Keratinocyte (primary cell): ENCODE results near the gene CSRNP2. TPM values are rescaled to one million over a fixed set of nuclear protein-coding genes. Genes with fewer than 3 reads are reported as not detected.

Experiments
- DNase-seq: peaks from one replicate; pipeline ENCODE4 v3.0.0-alpha.2; 2011; ENCODE audit warnings: low read depth, missing footprints, low spot score
- FAIRE-seq: peaks from 2 replicates; lab custom pipeline; 2011; peaks lifted over from hg19 to GRCh38; lab: Jason Lieb, UNC
- H2AFZ ChIP-seq: 2 replicates; pipeline ENCODE4 v1.6.0; 2012; ENCODE audit warnings: low read length, control low read depth, inconsistent platforms; ENCODE audit not compliant: control insufficient read depth
- H3K27ac ChIP-seq: 2 replicates; pipeline ENCODE4 v1.5.1; 2011; ENCODE audit warnings: low read length; ENCODE audit not compliant: control insufficient read depth, insufficient read depth
- H3K27me3 ChIP-seq: 3 replicates; pipeline ENCODE4 v1.6.0; 2011; ENCODE audit warnings: low read length; ENCODE audit not compliant: control insufficient read depth, insufficient read depth; ENCODE audit errors: extremely low read depth
- H3K36me3 ChIP-seq, 2 experiments: 2 replicates in 1 of 2; 3 replicates in 1 of 2; pipeline ENCODE4 v1.5.1; 2011; ENCODE audit warnings: low read length in 2 of 2, mild to moderate bottlenecking in 1 of 2; ENCODE audit not compliant: control insufficient read depth in 2 of 2, insufficient read depth in 2 of 2; ENCODE audit errors: extremely low read depth in 1 of 2
- H3K4me1 ChIP-seq: 3 replicates; pipeline ENCODE4 v1.5.1; 2011; ENCODE audit warnings: low read length; ENCODE audit not compliant: control insufficient read depth, insufficient read depth; ENCODE audit errors: extremely low read depth
- H3K4me2 ChIP-seq: 3 replicates; pipeline ENCODE4 v1.6.0; 2011; ENCODE audit warnings: low read depth, low read length; ENCODE audit not compliant: control insufficient read depth, insufficient read depth; ENCODE audit errors: extremely low read depth
- H3K4me3 ChIP-seq, 3 experiments: fragments of 200-600 bp in 1 of 3; sonication (generic) in 1 of 3; 2 replicates in 2 of 3; 3 replicates in 1 of 3; pipeline ENCODE4 v1.5.1; 2011 to 2016; ENCODE audit warnings: low read length in 3 of 3, mild to moderate bottlenecking in 3 of 3, control low read depth in 2 of 3, inconsistent platforms in 1 of 3, low read depth in 1 of 3, mixed read lengths in 1 of 3, mixed run types in 1 of 3, moderate library complexity in 1 of 3; ENCODE audit not compliant: control insufficient read depth in 2 of 3, insufficient read depth in 2 of 3; ENCODE audit errors: extremely low read depth in 1 of 3
- H3K79me2 ChIP-seq: 2 replicates; pipeline ENCODE4 v1.6.0; 2012; ENCODE audit warnings: low read length; ENCODE audit not compliant: control insufficient read depth, insufficient read depth
- H3K9ac ChIP-seq: 3 replicates; pipeline ENCODE4 v1.6.0; 2011; ENCODE audit warnings: low read length; ENCODE audit not compliant: control insufficient read depth, insufficient read depth; ENCODE audit errors: extremely low read depth
- H3K9me1 ChIP-seq: 3 replicates; pipeline ENCODE4 v1.6.0; 2011; ENCODE audit warnings: low read length; ENCODE audit not compliant: control insufficient read depth, insufficient read depth; ENCODE audit errors: extremely low read depth
- H3K9me3 ChIP-seq: 2 replicates; pipeline ENCODE4 v1.5.1; 2012; ENCODE audit warnings: low read depth, low read length; ENCODE audit not compliant: control insufficient read depth
- H4K20me1 ChIP-seq: 3 replicates; pipeline ENCODE4 v1.6.0; 2011; ENCODE audit warnings: low read length; ENCODE audit not compliant: control insufficient read depth, insufficient read depth; ENCODE audit errors: extremely low read depth
- EZH2 ChIP-seq: IDR thresholded peaks from one replicate; pipeline ENCODE4 v1.6.1; 2012; ENCODE audit warnings: inconsistent platforms, mild to moderate bottlenecking, low read length, moderate library complexity
- dilution Hi-C: fragments of 300-500 bp; cut with MboI; formaldehyde crosslinking; loops from one replicate; pipeline ENCODE4 v1.7.0; 2020; ENCODE audit warnings: low sequenced_read_pairs; ENCODE audit not compliant: extremely low pct_ligation_motif_present
- polyA plus RNA-seq, 5 experiments: library from polyadenylated mRNA; depleted of rRNA in 3 of 5; stranded (reverse) in 3 of 5; stranded (forward) in 1 of 5; unstranded in 1 of 5; fragments of >200 nt; gene quantifications; 1 replicate in 1 of 5; 2 replicates in 3 of 5; 3 replicates in 1 of 5; pipeline versions ENCODE4 v1.2.1 to v1.2.3, GENCODE V29; 2011 to 2012; ENCODE audit warnings: missing spikeins in 2 of 5, low read depth in 1 of 5, low replicate concordance in 1 of 5
- small RNA-seq, 3 experiments: library from RNA; depleted of rRNA; stranded (forward); fragments of <200 nt; gene quantifications; one replicate each; pipeline ENCODE3, GENCODE V24; 2012; ENCODE audit warnings: low read depth in 3 of 3, low replicate concordance in 1 of 3; ENCODE audit not compliant: insufficient read length in 3 of 3
- TF ChIP-seq, protein P1 (sequence below), 3 experiments: IDR thresholded peaks in 1 of 3; conservative IDR thresholded peaks in 1 of 3; optimal IDR thresholded peaks in 1 of 3; 2 replicates in 2 of 3; 3 replicates in 1 of 3; pipeline versions ENCODE3 to v1.5.1; 2011; ENCODE audit warnings: low read length in 3 of 3, mild to moderate bottlenecking in 3 of 3, moderate library complexity in 2 of 3, control low read depth in 1 of 3, inconsistent platforms in 1 of 3; ENCODE audit not compliant: insufficient read depth in 2 of 3; ENCODE audit errors: extremely low read depth in 1 of 3

CSRNP2 gene
- polyA plus RNA-seq, 1 donor (not counting 4 experiments of a cell fraction or from before 2014, with no cell fraction given), result 18.4 TPM

DNA sequence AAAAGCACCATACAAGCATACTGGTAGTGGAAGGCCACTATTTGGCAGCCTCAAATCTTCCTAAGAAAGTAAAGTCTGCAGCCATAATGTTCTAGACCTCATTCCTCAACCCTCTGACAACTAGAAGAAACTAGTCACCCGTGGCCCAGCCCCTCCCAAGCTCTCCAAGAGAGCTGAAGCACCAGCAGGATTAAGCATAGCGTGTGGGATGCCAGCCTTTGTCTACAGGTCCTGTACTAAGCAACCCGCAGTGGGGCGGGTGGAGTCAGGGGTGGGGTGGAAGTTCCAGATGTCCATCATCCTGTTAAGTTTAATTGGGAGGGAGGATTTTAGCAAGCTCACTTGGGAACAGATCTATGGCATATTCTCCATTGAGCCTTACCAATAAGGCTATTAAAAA lies 71.4 kb downstream of the CSRNP2 start:
- dilution Hi-C loops, result no loop called here
- Histone ChIP-seq H3K4me2 (no peak overlapping the region), H3K4me1 (peaks cover 15% of the 10 kb centered on the region), H3K27ac (no peak overlapping the region), H3K9me3 (no peaks in the 10 kb centered on the region), H2AFZ (no peak overlapping the region), H3K79me2 (peaks cover 15% of the 10 kb centered on the region), H3K9ac (no peak overlapping the region), H4K20me1 (no peaks in the 10 kb centered on the region), H3K9me1 (no peaks in the 10 kb centered on the region), H3K27me3 (no peaks in the 10 kb centered on the region), H3K4me3 (no peak overlapping the region), H3K36me3 (peaks cover 0 to 2% of the 10 kb centered on the region in 2 experiments)
- DNase-seq, result no peak
- no peak for FAIRE-seq
- no peak for TF ChIP-seq EZH2
- TF ChIP-seq, protein P1, sequence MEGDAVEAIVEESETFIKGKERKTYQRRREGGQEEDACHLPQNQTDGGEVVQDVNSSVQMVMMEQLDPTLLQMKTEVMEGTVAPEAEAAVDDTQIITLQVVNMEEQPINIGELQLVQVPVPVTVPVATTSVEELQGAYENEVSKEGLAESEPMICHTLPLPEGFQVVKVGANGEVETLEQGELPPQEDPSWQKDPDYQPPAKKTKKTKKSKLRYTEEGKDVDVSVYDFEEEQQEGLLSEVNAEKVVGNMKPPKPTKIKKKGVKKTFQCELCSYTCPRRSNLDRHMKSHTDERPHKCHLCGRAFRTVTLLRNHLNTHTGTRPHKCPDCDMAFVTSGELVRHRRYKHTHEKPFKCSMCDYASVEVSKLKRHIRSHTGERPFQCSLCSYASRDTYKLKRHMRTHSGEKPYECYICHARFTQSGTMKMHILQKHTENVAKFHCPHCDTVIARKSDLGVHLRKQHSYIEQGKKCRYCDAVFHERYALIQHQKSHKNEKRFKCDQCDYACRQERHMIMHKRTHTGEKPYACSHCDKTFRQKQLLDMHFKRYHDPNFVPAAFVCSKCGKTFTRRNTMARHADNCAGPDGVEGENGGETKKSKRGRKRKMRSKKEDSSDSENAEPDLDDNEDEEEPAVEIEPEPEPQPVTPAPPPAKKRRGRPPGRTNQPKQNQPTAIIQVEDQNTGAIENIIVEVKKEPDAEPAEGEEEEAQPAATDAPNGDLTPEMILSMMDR (optimal IDR thresholded peaks at IDR 0.05 in 1 of 3, IDR thresholded peaks at IDR 0.05 in 1 of 3, conservative IDR thresholded peaks at IDR 0.05 in 1 of 3; ENCODE audit: extremely low read depth in 1 of 3, insufficient read depth in 2 of 3, low read length in 3 of 3), result no peak

Small RNAs within 50 kb of the gene (small RNA-seq; reads per million reads assigned to genes)
- gene RNU6-1273P (0 reads per million in 3 experiments), gene RNU6-87P (0 reads per million in 3 experiments)

Other genes with a start within 250 kb of the CSRNP2 start
- gene TMPRSS12, start 240.7 kb downstream of the CSRNP2 start, polyA plus RNA-seq, result not detected in 3 replicates
- not detected in 3 replicates for gene HIGD1C, start 131.1 kb downstream of the CSRNP2 start, polyA plus RNA-seq
- gene SLC11A2, start 57.2 kb downstream of the CSRNP2 start, polyA plus RNA-seq, result 26.7 to 38.9 TPM (median 37.5 TPM) in 3 replicates
- 36.1 to 51.1 TPM (median 50.6 TPM) in 3 replicates for gene LETMD1, start 35.3 kb downstream of the CSRNP2 start, polyA plus RNA-seq
- gene TFCP2, start 89.5 kb upstream of the CSRNP2 start, polyA plus RNA-seq, result 17.0 to 28.7 TPM (median 27.2 TPM) in 3 replicates
- 0.29 to 0.45 TPM (median 0.42 TPM) in 3 replicates for gene POU6F1, start 134.5 kb upstream of the CSRNP2 start, polyA plus RNA-seq
- 199 to 239 TPM (median 232 TPM) in 3 replicates for gene DAZAP2, start 155.2 kb upstream of the CSRNP2 start, polyA plus RNA-seq
- 42.9 to 63.3 TPM (median 52.1 TPM) in 3 replicates for gene SMAGP, start 186.8 kb upstream of the CSRNP2 start, polyA plus RNA-seq
- 0.04 TPM in 1 of 3 replicates, not detected in the others for gene BIN2, start 240.6 kb upstream of the CSRNP2 start, polyA plus RNA-seq